ENCODE data around the gene LMNA.

GRCh38 chr1:156111355-156111962 is 3.1 kb upstream of the LMNA start:
- TF ChIP-seq NR2C2 (CRISPR knock-in tag; IDR thresholded peaks at IDR 0.05), result no peak
- no peak for TF ChIP-seq ATF3 (CRISPR knock-in tag; conservative IDR thresholded peaks at IDR 0.05)
- TF ChIP-seq JUN (CRISPR knock-in tag; IDR thresholded peaks at IDR 0.05), result no peak
